ENCODE measurements around the gene ACYP2. TPM values are rescaled to one million over a fixed set of nuclear protein-coding genes. Genes with fewer than 3 reads are reported as not detected.
"Not testable (repeated sequence)": the region's sequence is repeated elsewhere in the genome, so short reads cannot be mapped to it uniquely, and the experiment has no call there.

The ACYP2 gene
- total RNA-seq, 1 donor from 2014 or later = 10.3 TPM

- Histone ChIP-seq H3K36me3 (ENCODE audit: control insufficient read depth, insufficient read depth, low read length) (no peaks in the 10 kb centered on the region), H3K4me3 (ENCODE audit: low read depth, low read length) (no peak overlapping the region), H3K27me3 (ENCODE audit: control insufficient read depth, insufficient read depth, low read length) (no peaks in the 10 kb centered on the region)
- TF ChIP-seq, protein P1, sequence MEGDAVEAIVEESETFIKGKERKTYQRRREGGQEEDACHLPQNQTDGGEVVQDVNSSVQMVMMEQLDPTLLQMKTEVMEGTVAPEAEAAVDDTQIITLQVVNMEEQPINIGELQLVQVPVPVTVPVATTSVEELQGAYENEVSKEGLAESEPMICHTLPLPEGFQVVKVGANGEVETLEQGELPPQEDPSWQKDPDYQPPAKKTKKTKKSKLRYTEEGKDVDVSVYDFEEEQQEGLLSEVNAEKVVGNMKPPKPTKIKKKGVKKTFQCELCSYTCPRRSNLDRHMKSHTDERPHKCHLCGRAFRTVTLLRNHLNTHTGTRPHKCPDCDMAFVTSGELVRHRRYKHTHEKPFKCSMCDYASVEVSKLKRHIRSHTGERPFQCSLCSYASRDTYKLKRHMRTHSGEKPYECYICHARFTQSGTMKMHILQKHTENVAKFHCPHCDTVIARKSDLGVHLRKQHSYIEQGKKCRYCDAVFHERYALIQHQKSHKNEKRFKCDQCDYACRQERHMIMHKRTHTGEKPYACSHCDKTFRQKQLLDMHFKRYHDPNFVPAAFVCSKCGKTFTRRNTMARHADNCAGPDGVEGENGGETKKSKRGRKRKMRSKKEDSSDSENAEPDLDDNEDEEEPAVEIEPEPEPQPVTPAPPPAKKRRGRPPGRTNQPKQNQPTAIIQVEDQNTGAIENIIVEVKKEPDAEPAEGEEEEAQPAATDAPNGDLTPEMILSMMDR (IDR thresholded peaks at IDR 0.05; ENCODE audit: insufficient read depth, low read length, poor library complexity, severe bottlenecking) = no peak
- no peak for DNase-seq (ENCODE audit: low read depth)
Measured at GRCh38 chr2:54318821-54319220, 203.4 kb downstream of the ACYP2 start.

DNA sequence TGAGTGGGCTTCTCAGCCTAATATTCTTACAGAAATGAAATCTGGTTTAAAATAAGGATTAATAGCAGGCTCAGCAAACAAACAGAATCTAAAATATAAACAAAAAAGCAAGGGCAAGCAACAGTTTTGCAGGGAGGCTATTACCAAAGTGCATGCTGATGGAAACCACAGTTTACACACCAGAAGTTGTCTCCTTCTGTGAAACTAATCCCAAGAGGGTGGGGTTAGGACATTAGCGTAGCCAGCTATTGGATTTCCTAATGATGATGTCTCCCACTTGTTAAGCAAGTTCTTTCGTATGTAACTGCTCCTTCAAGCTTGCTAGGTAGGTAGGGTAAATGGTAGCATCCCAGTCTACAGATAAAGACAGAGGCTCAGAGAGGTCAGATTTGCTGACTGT, 205.6 kb downstream of the ACYP2 start:
- H3K27me3 ChIP-seq (ENCODE audit: control insufficient read depth, insufficient read depth, low read length) = no peaks in the 10 kb centered on the region
- H3K36me3 ChIP-seq (ENCODE audit: control insufficient read depth, insufficient read depth, low read length) = no peaks in the 10 kb centered on the region
- TF ChIP-seq, protein P1 (IDR thresholded peaks at IDR 0.05; ENCODE audit: insufficient read depth, low read length, poor library complexity, severe bottlenecking) = no peak
- DNase-seq (ENCODE audit: low read depth) = no peak
- H3K4me3 ChIP-seq (ENCODE audit: low read depth, low read length) = no peak overlapping the region

DNA sequence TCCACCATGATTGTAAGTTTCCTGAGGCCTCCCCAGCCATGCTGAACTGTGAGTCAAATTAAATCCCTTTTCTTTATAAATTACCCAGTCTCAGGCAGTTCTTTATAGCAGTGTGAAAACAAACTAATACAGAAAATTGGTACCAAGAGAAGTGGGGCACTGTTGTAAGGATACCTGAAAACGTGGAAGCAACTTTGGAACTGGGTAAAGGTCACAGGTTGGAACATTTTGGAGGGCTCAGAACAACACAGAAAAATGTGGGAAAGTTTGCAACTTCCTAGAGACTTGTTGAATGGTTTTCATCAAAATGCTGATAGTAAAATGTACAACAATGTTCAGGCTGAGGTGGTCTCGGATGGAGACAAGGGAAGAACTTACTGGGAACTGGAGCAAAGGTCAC, 209.1 kb downstream of the ACYP2 start:
- H3K27me3 ChIP-seq (ENCODE audit: control insufficient read depth, insufficient read depth, low read length); DNase-seq (ENCODE audit: low read depth); H3K4me3 ChIP-seq (ENCODE audit: low read depth, low read length); H3K36me3 ChIP-seq (ENCODE audit: control insufficient read depth, insufficient read depth, low read length): not testable (repeated sequence)

- no peaks in the 10 kb centered on the region for H3K27me3 ChIP-seq (ENCODE audit: control insufficient read depth, insufficient read depth, low read length)
- TF ChIP-seq, protein P1 (IDR thresholded peaks at IDR 0.05; ENCODE audit: insufficient read depth, low read length, poor library complexity, severe bottlenecking) = no peak
- no peak for DNase-seq (ENCODE audit: low read depth)
- no peak overlapping the region for H3K4me3 ChIP-seq (ENCODE audit: low read depth, low read length)
- H3K36me3 ChIP-seq (ENCODE audit: control insufficient read depth, insufficient read depth, low read length) = no peaks in the 10 kb centered on the region
Measured at GRCh38 chr2:54325148-54325547, 209.7 kb downstream of the ACYP2 start.

DNA sequence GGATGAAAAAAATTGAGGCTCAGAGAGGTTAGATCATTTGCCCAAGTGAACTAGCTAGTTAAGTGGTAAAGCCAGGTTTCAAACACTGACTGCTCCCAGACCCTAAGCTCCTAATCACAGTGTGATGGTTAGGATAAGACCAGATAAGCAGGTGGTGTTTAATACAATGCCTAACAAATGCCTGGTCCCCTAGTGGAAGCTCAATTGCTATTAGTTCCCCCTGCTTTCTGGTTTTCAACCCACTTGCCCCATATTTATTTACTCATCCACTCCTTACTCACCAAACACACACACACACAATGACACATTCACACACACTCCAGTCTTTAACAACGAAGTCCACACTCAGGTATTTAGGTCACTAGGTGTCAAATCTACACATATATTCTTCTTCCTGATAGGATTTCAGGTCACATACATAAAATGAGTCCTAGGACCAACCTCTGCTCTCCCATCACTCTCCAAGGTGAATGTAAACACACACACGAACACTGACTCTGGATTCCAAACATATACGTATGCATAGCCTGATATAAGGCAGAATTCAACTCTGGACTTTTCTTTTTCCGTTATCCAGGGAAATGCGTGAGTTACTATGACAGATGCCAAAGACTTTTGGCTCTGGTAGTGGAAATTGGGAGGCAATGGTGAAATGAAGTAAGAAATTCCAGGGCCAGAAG, 214.2 kb downstream of the ACYP2 start:
- no peak for DNase-seq (ENCODE audit: low read depth)
- no peaks in the 10 kb centered on the region for H3K27me3 ChIP-seq (ENCODE audit: control insufficient read depth, insufficient read depth, low read length)
- TF ChIP-seq, protein P1 (IDR thresholded peaks at IDR 0.05; ENCODE audit: insufficient read depth, low read length, poor library complexity, severe bottlenecking) = no peak
- peak overlapping the region; percentile 58 for H3K4me3 ChIP-seq (ENCODE audit: low read depth, low read length)
- no peaks in the 10 kb centered on the region for H3K36me3 ChIP-seq (ENCODE audit: control insufficient read depth, insufficient read depth, low read length)

GRCh38 chr2:54330162-54330925, 214.9 kb downstream of the ACYP2 start:
- DNase-seq (ENCODE audit: low read depth) = peak; percentile 72
- H3K27me3 ChIP-seq (ENCODE audit: control insufficient read depth, insufficient read depth, low read length) = no peaks in the 10 kb centered on the region

More at GRCh38 chr2:54330162-54330925, 214.9 kb downstream of the ACYP2 start:
- Histone ChIP-seq H3K36me3 (ENCODE audit: control insufficient read depth, insufficient read depth, low read length) (no peaks in the 10 kb centered on the region), H3K4me3 (ENCODE audit: low read depth, low read length) (peak overlapping the region; percentile 58)
- TF ChIP-seq, protein P1 (IDR thresholded peaks at IDR 0.05; ENCODE audit: insufficient read depth, low read length, poor library complexity, severe bottlenecking) = no peak

Measured in kidney epithelial cell (primary cell).